Measurements from ENCODE around the gene EGR1. TPM values are rescaled to one million over a fixed set of nuclear protein-coding genes. Genes with fewer than 3 reads are reported as not detected.

Gene EGR1
- total and polyA plus RNA-seq, 11 donors, result 4.0 to 133 (median 15.3) TPM

- Histone ChIP-seq H3K9me3 (no peaks in the 10 kb centered on the region), H3K27ac (no peak overlapping the region), H3K4me3 (peak overlapping the region in 3 of 12 donors; percentile 68 to 92 (median 81)), H3K4me1 (peaks cover 0 to 32% (median 22%) of the 10 kb centered on the region in 12 donors), H3K27me3 (no peaks in the 10 kb centered on the region), H3K36me3 (peaks cover 0 to 25% (median 16%) of the 10 kb centered on the region in 9 donors)
- intact Hi-C loops (cut with DNase I), result loop anchor here in 2 of 10 donors (1.0 to 5.0 kb wide), 2 partner anchors 22 to 33 kb away; no protein-coding TSS in a partner anchor
- no peak for DNase-seq
- 87 to 92% (median 89%) methylated on average over 8 of the region's 8 CpGs for WGBS, 4 donors
- ATAC-seq, result no peak
- TF ChIP-seq POLR2A (IDR thresholded peaks at IDR 0.05), result no peak
- TF ChIP-seq, protein P1, sequence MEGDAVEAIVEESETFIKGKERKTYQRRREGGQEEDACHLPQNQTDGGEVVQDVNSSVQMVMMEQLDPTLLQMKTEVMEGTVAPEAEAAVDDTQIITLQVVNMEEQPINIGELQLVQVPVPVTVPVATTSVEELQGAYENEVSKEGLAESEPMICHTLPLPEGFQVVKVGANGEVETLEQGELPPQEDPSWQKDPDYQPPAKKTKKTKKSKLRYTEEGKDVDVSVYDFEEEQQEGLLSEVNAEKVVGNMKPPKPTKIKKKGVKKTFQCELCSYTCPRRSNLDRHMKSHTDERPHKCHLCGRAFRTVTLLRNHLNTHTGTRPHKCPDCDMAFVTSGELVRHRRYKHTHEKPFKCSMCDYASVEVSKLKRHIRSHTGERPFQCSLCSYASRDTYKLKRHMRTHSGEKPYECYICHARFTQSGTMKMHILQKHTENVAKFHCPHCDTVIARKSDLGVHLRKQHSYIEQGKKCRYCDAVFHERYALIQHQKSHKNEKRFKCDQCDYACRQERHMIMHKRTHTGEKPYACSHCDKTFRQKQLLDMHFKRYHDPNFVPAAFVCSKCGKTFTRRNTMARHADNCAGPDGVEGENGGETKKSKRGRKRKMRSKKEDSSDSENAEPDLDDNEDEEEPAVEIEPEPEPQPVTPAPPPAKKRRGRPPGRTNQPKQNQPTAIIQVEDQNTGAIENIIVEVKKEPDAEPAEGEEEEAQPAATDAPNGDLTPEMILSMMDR (IDR thresholded peaks at IDR 0.05), result no peak
Measured at GRCh38 chr5:138468966-138469539, 3.8 kb downstream of the EGR1 start.

DNA sequence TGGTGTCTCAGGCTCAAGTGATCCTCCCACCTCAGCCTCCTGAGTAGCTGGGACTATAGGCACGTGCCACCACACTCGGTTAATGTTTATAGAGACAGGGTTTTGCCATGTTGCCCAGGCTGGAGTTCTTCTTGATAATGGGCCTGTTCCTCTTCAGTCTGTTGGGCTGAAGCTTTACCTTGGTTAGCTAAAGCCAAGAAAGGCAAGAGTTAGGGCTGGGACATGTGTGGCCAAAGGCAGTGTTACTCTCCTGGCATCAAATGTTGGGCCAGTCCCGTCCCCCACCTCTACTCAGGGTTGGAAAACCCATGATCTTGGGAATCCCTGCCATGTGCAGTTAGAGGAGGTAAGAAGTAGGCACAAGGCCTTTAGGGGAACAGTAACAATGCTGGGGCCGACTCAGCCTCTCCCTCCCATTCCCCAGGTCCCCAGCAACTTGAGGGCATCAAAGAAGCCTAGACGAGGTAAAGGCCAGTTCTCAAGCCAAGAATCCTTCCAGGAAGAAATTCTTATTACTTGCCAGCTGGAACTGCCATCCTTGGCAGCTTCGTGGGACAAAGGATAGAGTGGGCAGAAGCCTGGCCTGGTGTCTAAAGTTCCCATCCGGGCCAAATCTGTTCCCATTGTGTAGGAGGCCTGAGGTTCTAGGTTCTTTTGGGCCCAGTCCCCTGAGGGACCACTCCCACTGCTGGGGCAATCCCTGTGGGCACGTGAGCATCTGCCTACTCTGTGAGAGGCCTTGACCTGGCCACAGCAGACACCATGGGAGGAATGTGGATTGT lies 4.5 kb downstream of the EGR1 start:
- DNase-seq (no peak), ATAC-seq (peak in 2 of 4 donors; percentile 19 to 28)
- TF ChIP-seq POLR2A (IDR thresholded peaks at IDR 0.05), result no peak
- TF ChIP-seq, protein P1 (IDR thresholded peaks at IDR 0.05), result no peak
- Histone ChIP-seq H3K36me3 (peaks cover 0 to 25% (median 16%) of the 10 kb centered on the region in 9 donors), H3K27me3 (no peaks in the 10 kb centered on the region), H3K9me3 (no peaks in the 10 kb centered on the region), H3K27ac (no peak overlapping the region), H3K4me1 (peaks cover 0 to 29% (median 19%) of the 10 kb centered on the region in 12 donors), H3K4me3 (no peak overlapping the region)
- 70 to 77% (median 71%) methylated on average over 7 to 8 of the region's 8 CpGs for WGBS, 4 donors
- intact Hi-C loops (cut with DNase I), result loop anchor here in 1 of 10 donors (5.0 kb wide), 1 partner anchor 33 kb away; no protein-coding TSS in a partner anchor

GRCh38 chr5:138470322-138471051 lies 5.2 kb downstream of the EGR1 start:
- H3K4me3 ChIP-seq, result no peak overlapping the region
- DNase-seq (no peak), ATAC-seq (peak in 2 of 4 donors; percentile 13 to 33)
- 73 to 81% (median 79%) methylated on average over 3 of the region's 3 CpGs for WGBS, 4 donors
- no peak overlapping the region for H3K27ac ChIP-seq
- no peaks in the 10 kb centered on the region for H3K9me3 ChIP-seq
- intact Hi-C loops (cut with DNase I), result no loop called here
- TF ChIP-seq POLR2A (IDR thresholded peaks at IDR 0.05), result no peak
- TF ChIP-seq, protein P1 (IDR thresholded peaks at IDR 0.05), result no peak
- H3K27me3 ChIP-seq, result no peaks in the 10 kb centered on the region
- peaks cover 0 to 25% (median 16%) of the 10 kb centered on the region in 9 donors for H3K36me3 ChIP-seq
- peaks cover 0 to 29% (median 19%) of the 10 kb centered on the region in 12 donors for H3K4me1 ChIP-seq

GRCh38 chr5:138471052-138471361 lies 5.7 kb downstream of the EGR1 start:
- no peak overlapping the region for H3K4me3 ChIP-seq
- no peaks in the 10 kb centered on the region for H3K27me3 ChIP-seq
- H3K27ac ChIP-seq, result no peak overlapping the region
- TF ChIP-seq POLR2A (IDR thresholded peaks at IDR 0.05), result no peak
- TF ChIP-seq, protein P1 (IDR thresholded peaks at IDR 0.05), result no peak
- 86 to 92% (median 90%) methylated on average over 2 of the region's 2 CpGs for WGBS, 4 donors
- intact Hi-C loops (cut with DNase I), result no loop called here
- DNase-seq (no peak), ATAC-seq (no peak)
- peaks cover 0 to 25% (median 16%) of the 10 kb centered on the region in 12 donors for H3K4me1 ChIP-seq
- H3K9me3 ChIP-seq, result no peaks in the 10 kb centered on the region
- H3K36me3 ChIP-seq, result peaks cover 0 to 25% (median 16%) of the 10 kb centered on the region in 9 donors
